K562 (cell line): ENCODE data around the gene RELL2. TPM values are rescaled to one million over a fixed set of nuclear protein-coding genes. Genes with fewer than 3 reads are reported as not detected.

ENCODE experiments used
- CBFA2T2 ChIP-seq: fragments of 450-650 bp; conservative IDR thresholded peaks from 2 replicates; pipeline ENCODE4 v1.6.1; 2017; ENCODE audit warnings: mild to moderate bottlenecking
- CHD2 ChIP-seq: IDR thresholded peaks from 2 replicates; pipeline ENCODE4 v1.6.1; 2011; ENCODE audit warnings: low read depth, low read length
- EGR1 ChIP-seq: fragments of 450-650 bp; conservative IDR thresholded peaks from 2 replicates; pipeline ENCODE4 v1.6.1; 2017; ENCODE audit warnings: mild to moderate bottlenecking
- ETV5 ChIP-seq: sonication (generic); formaldehyde crosslinking; IDR thresholded peaks from 2 replicates; pipeline ENCODE4 v1.4.0; 2020; ENCODE audit warnings: low read depth, mild to moderate bottlenecking, missing genetic modification reagents
- HLTF ChIP-seq: fragments of 450-650 bp; IDR thresholded peaks from 2 replicates; pipeline ENCODE4 v1.6.1; 2016
- IRF2 ChIP-seq: sonication (generic); formaldehyde crosslinking; IDR thresholded peaks from 2 replicates; pipeline ENCODE4 v1.8.1; 2022; ENCODE audit warnings: mild to moderate bottlenecking, missing genetic modification reagents
- KLF13 ChIP-seq: fragments of 450-650 bp; IDR thresholded peaks from 2 replicates; pipeline ENCODE4 v1.6.1; 2016; ENCODE audit warnings: missing genetic modification characterization, low read depth, mild to moderate bottlenecking, missing compliant biosample characterization, moderate library complexity, borderline replicate concordance
- NONO ChIP-seq, 2 experiments: fragments of 200-400 bp in 1 of 2; fragments of 450-650 bp in 1 of 2; formaldehyde crosslinking in 1 of 2; IDR thresholded peaks; 2 replicates each; pipeline ENCODE4 v1.6.1; 2017; ENCODE audit warnings: low read depth in 2 of 2, mild to moderate bottlenecking in 2 of 2, moderate library complexity in 2 of 2, low read length in 1 of 2
- PCBP1 ChIP-seq: fragments of 200-400 bp; formaldehyde crosslinking; IDR thresholded peaks from 2 replicates; pipeline ENCODE4 v1.6.1; 2018; ENCODE audit warnings: mild to moderate bottlenecking, low read depth, low read length; ENCODE audit not compliant: poor library complexity, severe bottlenecking
- ZBTB7A ChIP-seq: IDR thresholded peaks from 2 replicates; pipeline ENCODE4 v1.6.1; 2011; ENCODE audit warnings: low read depth, mild to moderate bottlenecking, low read length, moderate library complexity, borderline replicate concordance; ENCODE audit not compliant: control insufficient read depth
- ZNF507 ChIP-seq: conservative IDR thresholded peaks from 2 replicates; pipeline ENCODE4 v1.6.1; 2017; ENCODE audit warnings: missing genetic modification characterization, missing compliant biosample characterization
- polyA plus RNA-seq, 8 experiments: library from polyadenylated mRNA; depleted of rRNA in 4 of 8; stranded (reverse) in 5 of 8; unstranded in 3 of 8; fragments of >200 nt; fragmentation: Nextera tagmentation in 2 of 8; fragmentation: Illumina TruSeq in 1 of 8; extraction: Ambion mirVana in 2 of 8; extraction: Trizol in 1 of 8; gene quantifications; 2 replicates each; pipeline versions ENCODE4 v1.2.1 to v1.2.3, GENCODE V29; 2011 to 2014; ENCODE audit warnings: inconsistent platforms in 1 of 8, missing spikeins in 1 of 8
- total RNA-seq, 7 experiments: library from RNA; depleted of rRNA in 6 of 7; stranded (reverse); fragments of >200 nt in 6 of 7; fragmentation: Illumina TruSeq in 2 of 7; extraction: Trizol in 2 of 7; gene quantifications; 2 replicates each; pipeline versions ENCODE4 v1.2.1 to v1.2.3, GENCODE V29; 2011 to 2021; ENCODE audit warnings: low replicate concordance in 1 of 7
- TF ChIP-seq, protein P1 (sequence below): sonication (generic); formaldehyde crosslinking; IDR thresholded peaks from 2 replicates; pipeline ENCODE4 v1.8.1; 2023; ENCODE audit warnings: missing genetic modification reagents, mild to moderate bottlenecking, borderline replicate concordance
- TF ChIP-seq, protein P2 (sequence below): sonication (generic); formaldehyde crosslinking; IDR thresholded peaks from 2 replicates; pipeline ENCODE4 v1.8.0; 2023; ENCODE audit warnings: missing genetic modification reagents, mild to moderate bottlenecking, borderline replicate concordance
- TF ChIP-seq, protein P3 (sequence below): fragments of 450-650 bp; formaldehyde crosslinking; IDR thresholded peaks from 2 replicates; pipeline ENCODE4 v1.4.0; 2022; ENCODE audit warnings: missing genetic modification characterization

Gene RELL2
- total and polyA plus RNA-seq, 9 of the 15 experiments (the other 6 are each of a cell fraction or from before 2014, with no cell fraction given): 0.06 to 36.0 (median 14.3) TPM

DNA sequence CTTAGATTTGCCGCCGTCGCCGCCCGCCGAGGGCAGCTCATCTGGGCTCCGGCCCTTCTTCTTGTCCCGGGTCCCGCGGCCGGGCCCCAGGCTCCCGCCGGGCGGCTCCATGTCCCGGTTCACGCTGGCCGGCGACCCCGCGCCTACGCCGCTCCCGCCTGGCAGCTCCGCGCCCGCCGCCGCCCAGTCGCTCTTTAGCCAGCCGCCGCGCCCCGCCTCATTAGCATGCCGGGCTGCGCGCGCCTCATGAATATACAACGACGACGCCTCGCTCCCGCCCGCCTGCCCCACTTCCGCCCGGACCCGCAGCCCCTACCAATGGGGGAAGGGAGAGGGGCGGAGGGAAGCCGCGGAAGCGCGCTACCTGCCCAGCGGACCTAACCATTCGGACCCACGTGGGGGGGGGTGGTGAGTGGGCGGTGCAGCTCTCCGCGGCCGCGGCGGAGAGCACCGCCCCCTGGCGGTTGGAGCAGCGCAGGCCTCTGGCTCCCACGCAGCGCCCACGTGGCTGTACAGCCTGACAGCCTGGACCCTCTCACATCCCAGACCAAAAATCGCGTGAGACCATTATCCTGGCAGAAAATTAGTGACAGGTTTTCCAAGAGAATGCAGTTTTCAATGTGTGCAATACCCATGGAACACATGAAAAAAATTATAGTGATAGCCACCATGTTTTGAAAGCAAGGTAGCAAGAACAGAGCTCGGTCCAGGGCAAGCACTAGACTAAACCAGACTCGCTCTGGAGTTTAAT is 17.8 kb upstream of the RELL2 start, which contains the start of gene DIAPH1 (continued):
- TF ChIP-seq, protein P1, sequence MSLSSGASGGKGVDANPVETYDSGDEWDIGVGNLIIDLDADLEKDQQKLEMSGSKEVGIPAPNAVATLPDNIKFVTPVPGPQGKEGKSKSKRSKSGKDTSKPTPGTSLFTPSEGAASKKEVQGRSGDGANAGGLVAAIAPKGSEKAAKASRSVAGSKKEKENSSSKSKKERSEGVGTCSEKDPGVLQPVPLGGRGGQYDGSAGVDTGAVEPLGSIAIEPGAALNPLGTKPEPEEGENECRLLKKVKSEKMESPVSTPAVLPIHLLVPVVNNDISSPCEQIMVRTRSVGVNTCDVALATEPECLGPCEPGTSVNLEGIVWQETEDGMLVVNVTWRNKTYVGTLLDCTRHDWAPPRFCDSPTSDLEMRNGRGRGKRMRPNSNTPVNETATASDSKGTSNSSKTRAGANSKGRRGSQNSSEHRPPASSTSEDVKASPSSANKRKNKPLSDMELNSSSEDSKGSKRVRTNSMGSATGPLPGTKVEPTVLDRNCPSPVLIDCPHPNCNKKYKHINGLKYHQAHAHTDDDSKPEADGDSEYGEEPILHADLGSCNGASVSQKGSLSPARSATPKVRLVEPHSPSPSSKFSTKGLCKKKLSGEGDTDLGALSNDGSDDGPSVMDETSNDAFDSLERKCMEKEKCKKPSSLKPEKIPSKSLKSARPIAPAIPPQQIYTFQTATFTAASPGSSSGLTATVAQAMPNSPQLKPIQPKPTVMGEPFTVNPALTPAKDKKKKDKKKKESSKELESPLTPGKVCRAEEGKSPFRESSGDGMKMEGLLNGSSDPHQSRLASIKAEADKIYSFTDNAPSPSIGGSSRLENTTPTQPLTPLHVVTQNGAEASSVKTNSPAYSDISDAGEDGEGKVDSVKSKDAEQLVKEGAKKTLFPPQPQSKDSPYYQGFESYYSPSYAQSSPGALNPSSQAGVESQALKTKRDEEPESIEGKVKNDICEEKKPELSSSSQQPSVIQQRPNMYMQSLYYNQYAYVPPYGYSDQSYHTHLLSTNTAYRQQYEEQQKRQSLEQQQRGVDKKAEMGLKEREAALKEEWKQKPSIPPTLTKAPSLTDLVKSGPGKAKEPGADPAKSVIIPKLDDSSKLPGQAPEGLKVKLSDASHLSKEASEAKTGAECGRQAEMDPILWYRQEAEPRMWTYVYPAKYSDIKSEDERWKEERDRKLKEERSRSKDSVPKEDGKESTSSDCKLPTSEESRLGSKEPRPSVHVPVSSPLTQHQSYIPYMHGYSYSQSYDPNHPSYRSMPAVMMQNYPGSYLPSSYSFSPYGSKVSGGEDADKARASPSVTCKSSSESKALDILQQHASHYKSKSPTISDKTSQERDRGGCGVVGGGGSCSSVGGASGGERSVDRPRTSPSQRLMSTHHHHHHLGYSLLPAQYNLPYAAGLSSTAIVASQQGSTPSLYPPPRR: no peak
- TF ChIP-seq PCBP1 (peak; percentile 91), CHD2 (peak; percentile 53), ZNF507 (tag) (no peak), EGR1 (peak; percentile 100), IRF2 (CRISPR knock-in tag) (no peak), HLTF (no peak), ETV5 (CRISPR knock-in tag) (peak; percentile 91), CBFA2T2 (peak; percentile 28), NONO (IDR thresholded peaks at IDR 0.05; ENCODE audit: low read depth in 2 of 2, low read length in 1 of 2) (peak; percentile 48 to 98; a peak in 2 of 4 replicates), KLF13 (tag) (peak; percentile 99), ZBTB7A (0 out of 2 replicates have a peak, but pooled peaks have one; percentile 32)
- TF ChIP-seq, protein P2, sequence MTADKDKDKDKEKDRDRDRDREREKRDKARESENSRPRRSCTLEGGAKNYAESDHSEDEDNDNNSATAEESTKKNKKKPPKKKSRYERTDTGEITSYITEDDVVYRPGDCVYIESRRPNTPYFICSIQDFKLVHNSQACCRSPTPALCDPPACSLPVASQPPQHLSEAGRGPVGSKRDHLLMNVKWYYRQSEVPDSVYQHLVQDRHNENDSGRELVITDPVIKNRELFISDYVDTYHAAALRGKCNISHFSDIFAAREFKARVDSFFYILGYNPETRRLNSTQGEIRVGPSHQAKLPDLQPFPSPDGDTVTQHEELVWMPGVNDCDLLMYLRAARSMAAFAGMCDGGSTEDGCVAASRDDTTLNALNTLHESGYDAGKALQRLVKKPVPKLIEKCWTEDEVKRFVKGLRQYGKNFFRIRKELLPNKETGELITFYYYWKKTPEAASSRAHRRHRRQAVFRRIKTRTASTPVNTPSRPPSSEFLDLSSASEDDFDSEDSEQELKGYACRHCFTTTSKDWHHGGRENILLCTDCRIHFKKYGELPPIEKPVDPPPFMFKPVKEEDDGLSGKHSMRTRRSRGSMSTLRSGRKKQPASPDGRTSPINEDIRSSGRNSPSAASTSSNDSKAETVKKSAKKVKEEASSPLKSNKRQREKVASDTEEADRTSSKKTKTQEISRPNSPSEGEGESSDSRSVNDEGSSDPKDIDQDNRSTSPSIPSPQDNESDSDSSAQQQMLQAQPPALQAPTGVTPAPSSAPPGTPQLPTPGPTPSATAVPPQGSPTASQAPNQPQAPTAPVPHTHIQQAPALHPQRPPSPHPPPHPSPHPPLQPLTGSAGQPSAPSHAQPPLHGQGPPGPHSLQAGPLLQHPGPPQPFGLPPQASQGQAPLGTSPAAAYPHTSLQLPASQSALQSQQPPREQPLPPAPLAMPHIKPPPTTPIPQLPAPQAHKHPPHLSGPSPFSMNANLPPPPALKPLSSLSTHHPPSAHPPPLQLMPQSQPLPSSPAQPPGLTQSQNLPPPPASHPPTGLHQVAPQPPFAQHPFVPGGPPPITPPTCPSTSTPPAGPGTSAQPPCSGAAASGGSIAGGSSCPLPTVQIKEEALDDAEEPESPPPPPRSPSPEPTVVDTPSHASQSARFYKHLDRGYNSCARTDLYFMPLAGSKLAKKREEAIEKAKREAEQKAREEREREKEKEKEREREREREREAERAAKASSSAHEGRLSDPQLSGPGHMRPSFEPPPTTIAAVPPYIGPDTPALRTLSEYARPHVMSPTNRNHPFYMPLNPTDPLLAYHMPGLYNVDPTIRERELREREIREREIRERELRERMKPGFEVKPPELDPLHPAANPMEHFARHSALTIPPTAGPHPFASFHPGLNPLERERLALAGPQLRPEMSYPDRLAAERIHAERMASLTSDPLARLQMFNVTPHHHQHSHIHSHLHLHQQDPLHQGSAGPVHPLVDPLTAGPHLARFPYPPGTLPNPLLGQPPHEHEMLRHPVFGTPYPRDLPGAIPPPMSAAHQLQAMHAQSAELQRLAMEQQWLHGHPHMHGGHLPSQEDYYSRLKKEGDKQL (CRISPR knock-in tag): no peak
- TF ChIP-seq, protein P3, sequence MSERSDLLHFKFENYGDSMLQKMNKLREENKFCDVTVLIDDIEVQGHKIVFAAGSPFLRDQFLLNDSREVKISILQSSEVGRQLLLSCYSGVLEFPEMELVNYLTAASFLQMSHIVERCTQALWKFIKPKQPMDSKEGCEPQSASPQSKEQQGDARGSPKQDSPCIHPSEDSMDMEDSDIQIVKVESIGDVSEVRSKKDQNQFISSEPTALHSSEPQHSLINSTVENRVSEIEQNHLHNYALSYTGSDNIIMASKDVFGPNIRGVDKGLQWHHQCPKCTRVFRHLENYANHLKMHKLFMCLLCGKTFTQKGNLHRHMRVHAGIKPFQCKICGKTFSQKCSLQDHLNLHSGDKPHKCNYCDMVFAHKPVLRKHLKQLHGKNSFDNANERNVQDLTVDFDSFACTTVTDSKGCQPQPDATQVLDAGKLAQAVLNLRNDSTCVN (CRISPR knock-in tag): 0 out of 2 replicates have a peak, but pooled peaks have one; percentile 77
